ENCODE results near the gene USP10.

DNA sequence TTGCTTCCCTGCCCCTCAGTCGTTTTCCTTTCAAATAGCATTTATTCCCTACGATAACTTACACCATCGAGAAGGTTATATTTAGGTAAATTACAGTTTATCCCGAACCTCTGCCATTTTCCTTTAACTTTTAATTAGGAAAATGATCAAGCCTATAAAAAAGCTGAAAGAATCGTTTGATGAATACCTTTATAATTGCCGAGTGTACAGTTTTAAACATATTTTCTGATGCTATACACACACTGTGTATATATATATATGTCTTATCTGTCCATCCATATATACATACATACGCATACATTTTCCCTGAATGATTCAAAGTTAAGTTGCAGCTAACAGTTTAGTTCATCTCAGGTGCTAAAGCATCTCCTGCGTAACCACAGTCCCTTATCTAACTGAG, 63.4 kb downstream of the USP10 start:
- no peak for TF ChIP-seq POLR2AphosphoS5 (IDR thresholded peaks at IDR 0.05; ENCODE audit: low read depth, low read length)
- TF ChIP-seq, protein P1, sequence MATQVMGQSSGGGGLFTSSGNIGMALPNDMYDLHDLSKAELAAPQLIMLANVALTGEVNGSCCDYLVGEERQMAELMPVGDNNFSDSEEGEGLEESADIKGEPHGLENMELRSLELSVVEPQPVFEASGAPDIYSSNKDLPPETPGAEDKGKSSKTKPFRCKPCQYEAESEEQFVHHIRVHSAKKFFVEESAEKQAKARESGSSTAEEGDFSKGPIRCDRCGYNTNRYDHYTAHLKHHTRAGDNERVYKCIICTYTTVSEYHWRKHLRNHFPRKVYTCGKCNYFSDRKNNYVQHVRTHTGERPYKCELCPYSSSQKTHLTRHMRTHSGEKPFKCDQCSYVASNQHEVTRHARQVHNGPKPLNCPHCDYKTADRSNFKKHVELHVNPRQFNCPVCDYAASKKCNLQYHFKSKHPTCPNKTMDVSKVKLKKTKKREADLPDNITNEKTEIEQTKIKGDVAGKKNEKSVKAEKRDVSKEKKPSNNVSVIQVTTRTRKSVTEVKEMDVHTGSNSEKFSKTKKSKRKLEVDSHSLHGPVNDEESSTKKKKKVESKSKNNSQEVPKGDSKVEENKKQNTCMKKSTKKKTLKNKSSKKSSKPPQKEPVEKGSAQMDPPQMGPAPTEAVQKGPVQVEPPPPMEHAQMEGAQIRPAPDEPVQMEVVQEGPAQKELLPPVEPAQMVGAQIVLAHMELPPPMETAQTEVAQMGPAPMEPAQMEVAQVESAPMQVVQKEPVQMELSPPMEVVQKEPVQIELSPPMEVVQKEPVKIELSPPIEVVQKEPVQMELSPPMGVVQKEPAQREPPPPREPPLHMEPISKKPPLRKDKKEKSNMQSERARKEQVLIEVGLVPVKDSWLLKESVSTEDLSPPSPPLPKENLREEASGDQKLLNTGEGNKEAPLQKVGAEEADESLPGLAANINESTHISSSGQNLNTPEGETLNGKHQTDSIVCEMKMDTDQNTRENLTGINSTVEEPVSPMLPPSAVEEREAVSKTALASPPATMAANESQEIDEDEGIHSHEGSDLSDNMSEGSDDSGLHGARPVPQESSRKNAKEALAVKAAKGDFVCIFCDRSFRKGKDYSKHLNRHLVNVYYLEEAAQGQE (IDR thresholded peaks at IDR 0.05; ENCODE audit: insufficient read depth in 1 of 2, low read depth in 2 of 2, low read length in 2 of 2), result no peak
- no peak for TF ChIP-seq FOXP2 (optimal IDR thresholded peaks at IDR 0.05; ENCODE audit: borderline replicate concordance, extremely low read depth, extremely low read length, insufficient read depth)
- no peak for TF ChIP-seq TAF1 (IDR thresholded peaks at IDR 0.05; ENCODE audit: borderline replicate concordance, insufficient read depth, low read length)
- no peak for TF ChIP-seq SIN3A (IDR thresholded peaks at IDR 0.05; ENCODE audit: borderline replicate concordance, insufficient read depth, low read length)

Measured in PFSK-1 (cell line).